Ishikawa (cell line): Measurements from ENCODE around the gene CHMP1B.

Experiments
- CEBPB ChIP-seq: IDR thresholded peaks from 2 replicates; pipeline ENCODE4 v1.6.1; 2012
- CREB1 ChIP-seq: IDR thresholded peaks from 2 replicates; pipeline ENCODE4 v1.6.1; 2012; ENCODE audit warnings: low read depth
- EGR1 ChIP-seq: IDR thresholded peaks from 2 replicates; pipeline ENCODE4 v1.6.1; 2012
- EP300 ChIP-seq: IDR thresholded peaks from 2 replicates; pipeline ENCODE4 v1.6.1; 2012; ENCODE audit warnings: borderline replicate concordance
- FOXM1 ChIP-seq: IDR thresholded peaks from 2 replicates; pipeline ENCODE4 v1.6.1; 2012; ENCODE audit warnings: low read depth, borderline replicate concordance
- NFIC ChIP-seq: IDR thresholded peaks from 2 replicates; pipeline ENCODE4 v1.6.1; 2012
- RAD21 ChIP-seq: IDR thresholded peaks from 2 replicates; pipeline ENCODE4 v1.6.1; 2012; ENCODE audit warnings: low read depth
- REST ChIP-seq: IDR thresholded peaks from 2 replicates; pipeline ENCODE4 v1.6.1; 2012; ENCODE audit warnings: low read depth, mild to moderate bottlenecking
- TAF1 ChIP-seq: IDR thresholded peaks from 2 replicates; pipeline ENCODE4 v1.6.1; 2012; ENCODE audit warnings: low read depth, mild to moderate bottlenecking
- TCF12 ChIP-seq: IDR thresholded peaks from 2 replicates; pipeline ENCODE4 v1.6.1; 2012; ENCODE audit warnings: low read depth
- TEAD4 ChIP-seq: IDR thresholded peaks from 2 replicates; pipeline ENCODE4 v1.6.1; 2012
- USF1 ChIP-seq: IDR thresholded peaks from 2 replicates; pipeline ENCODE4 v1.6.1; 2012
- YY1 ChIP-seq: IDR thresholded peaks from 2 replicates; pipeline ENCODE4 v1.6.1; 2012; ENCODE audit warnings: low read depth
- ZBTB7A ChIP-seq: IDR thresholded peaks from 2 replicates; pipeline ENCODE4 v1.6.1; 2012; ENCODE audit warnings: low read depth
- TF ChIP-seq, protein P1 (sequence below): IDR thresholded peaks from 2 replicates; pipeline ENCODE4 v1.6.1; 2012

The CHMP1B gene

GRCh38 chr18:11821643-11822237 is 29.5 kb upstream of the CHMP1B start:
- TF ChIP-seq USF1 (no peak), EP300 (no peak), EGR1 (no peak), CEBPB (no peak), REST (no peak), CREB1 (no peak), ZBTB7A (no peak), NFIC (no peak), TAF1 (no peak)
- TF ChIP-seq, protein P1, sequence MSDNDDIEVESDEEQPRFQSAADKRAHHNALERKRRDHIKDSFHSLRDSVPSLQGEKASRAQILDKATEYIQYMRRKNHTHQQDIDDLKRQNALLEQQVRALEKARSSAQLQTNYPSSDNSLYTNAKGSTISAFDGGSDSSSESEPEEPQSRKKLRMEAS: no peak

DNA sequence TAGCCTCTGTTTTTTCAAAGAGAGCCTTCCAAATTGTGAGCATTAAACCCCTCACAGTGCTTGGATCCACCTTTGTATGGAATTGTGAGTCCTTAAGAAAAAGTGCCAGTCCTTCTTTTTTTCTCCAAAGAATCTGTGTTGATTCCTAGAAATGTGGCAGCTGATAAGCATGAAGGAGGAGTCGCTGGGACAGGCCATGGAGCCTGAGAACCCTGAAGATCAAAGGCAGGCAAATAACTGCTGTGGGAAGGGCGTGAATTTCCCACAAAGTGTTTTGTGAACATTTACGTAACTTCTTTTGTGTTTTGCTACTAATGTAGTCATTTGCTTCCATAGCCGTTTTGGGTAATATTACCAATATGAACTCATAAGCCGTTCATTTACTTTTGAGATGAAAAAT is 27.7 kb upstream of the CHMP1B start:
- TF ChIP-seq EGR1: no peak

GRCh38 chr18:11826836-11827235 is 24.4 kb upstream of the CHMP1B start:
- TF ChIP-seq TEAD4 (no peak), TCF12 (no peak), YY1 (no peak)
- TF ChIP-seq, protein P1: no peak

- TF ChIP-seq TCF12: no peak
- TF ChIP-seq, protein P1: no peak
- no peak for TF ChIP-seq EP300
- no peak for TF ChIP-seq USF1
- TF ChIP-seq CEBPB: no peak
- no peak for TF ChIP-seq CREB1
- TF ChIP-seq TAF1: no peak
- TF ChIP-seq REST: no peak
- TF ChIP-seq YY1: no peak
- TF ChIP-seq TEAD4: no peak
- TF ChIP-seq RAD21: no peak
- no peak for TF ChIP-seq NFIC
- TF ChIP-seq EGR1: no peak
- no peak for TF ChIP-seq ZBTB7A
- no peak for TF ChIP-seq FOXM1
Measured at GRCh38 chr18:11828786-11829432, 22.3 kb upstream of the CHMP1B start.

DNA sequence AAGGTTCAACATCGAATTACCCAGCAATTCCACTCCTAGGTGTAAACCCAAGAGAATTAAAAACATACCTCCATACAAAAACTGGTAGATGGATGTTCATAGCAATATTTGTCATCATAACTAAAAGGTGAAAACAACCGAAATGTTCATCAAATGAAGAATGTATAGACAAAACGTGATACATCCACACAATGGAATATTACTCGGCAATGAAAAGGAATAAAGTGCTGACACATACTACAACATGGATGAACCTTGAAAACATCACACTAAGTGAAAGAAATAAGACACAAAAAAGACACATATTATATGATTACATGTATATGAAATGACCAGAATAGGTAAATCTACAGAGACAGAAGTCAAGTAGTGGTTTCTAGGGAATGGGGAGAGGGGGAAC is 20.6 kb upstream of the CHMP1B start:
- TF ChIP-seq CEBPB (no peak), TEAD4 (no peak), EP300 (no peak), TCF12 (no peak), NFIC (no peak), REST (no peak), ZBTB7A (no peak), RAD21 (no peak), TAF1 (no peak), EGR1 (no peak), CREB1 (no peak), USF1 (no peak), FOXM1 (no peak)
- TF ChIP-seq, protein P1: no peak
